Mammary epithelial cell (primary cell): ENCODE data around the gene ATP11A.

Source experiments
- CTCF ChIP-seq, 2 donors: IDR thresholded peaks in 1 of 2; conservative IDR thresholded peaks in 1 of 2; 2 replicates each; pipeline ENCODE4 v1.5.1; 2011 to 2012; ENCODE audit warnings: inconsistent platforms in 2 of 2, low read length in 2 of 2, mild to moderate bottlenecking in 2 of 2, control low read depth in 1 of 2, low read depth in 1 of 2; ENCODE audit not compliant: insufficient read depth in 1 of 2; ENCODE audit errors: extremely low read depth in 1 of 2
- EZH2 ChIP-seq: IDR thresholded peaks from 2 replicates; pipeline ENCODE4 v1.6.1; 2012; ENCODE audit warnings: low read length, inconsistent platforms, borderline replicate concordance

DNA sequence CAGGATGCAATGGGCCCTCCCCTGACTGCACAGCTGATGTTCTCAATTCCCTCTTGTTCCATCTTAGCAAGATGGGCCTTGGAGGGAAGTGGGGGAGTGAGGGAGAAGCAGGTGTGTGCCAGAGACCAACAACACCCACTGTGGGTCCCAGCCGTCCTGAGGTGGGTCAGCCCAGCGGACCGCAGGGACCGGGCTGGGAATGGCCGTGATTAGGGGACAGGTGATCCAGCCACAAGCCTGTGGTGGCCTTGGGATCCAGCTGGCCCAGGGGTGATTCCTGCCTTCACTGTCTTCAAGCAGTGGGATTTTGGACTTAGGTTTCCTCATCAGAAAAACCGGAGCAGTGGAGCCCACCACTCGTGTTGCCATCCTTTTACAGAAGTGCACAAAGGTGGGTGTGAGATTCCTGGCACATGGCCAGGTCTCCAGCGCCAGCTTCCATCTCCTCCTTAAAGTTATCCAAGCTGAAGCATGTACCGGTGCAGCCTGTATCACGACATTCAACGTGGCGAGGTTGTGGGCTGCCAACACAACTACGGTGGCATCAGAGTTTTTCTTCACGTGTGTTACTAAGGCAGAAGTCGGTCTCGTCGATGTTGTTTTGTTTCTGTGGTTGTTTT lies 9.0 kb upstream of the ATP11A start:
- TF ChIP-seq CTCF (conservative IDR thresholded peaks at IDR 0.05 in 1 of 2, IDR thresholded peaks at IDR 0.05 in 1 of 2; ENCODE audit: extremely low read depth in 1 of 2, insufficient read depth in 1 of 2, low read depth in 1 of 2, low read length in 2 of 2) (no peak), EZH2 (no peak)
